B cell (primary cell): ENCODE results near the gene FOXO3. TPM values are rescaled to one million over a fixed set of nuclear protein-coding genes. Genes with fewer than 3 reads are reported as not detected.
"Not testable (repeated sequence)": the region's sequence is repeated elsewhere in the genome, so short reads cannot be mapped to it uniquely, and the experiment has no call there.

Experiments
- ATAC-seq: fragments of 200-7000 bp; cut with Tn5 transposase; one replicate; pipeline ENCODE4 v1.10.0; 2021; ENCODE audit warnings: low read depth, mild to moderate bottlenecking, moderate number of reproducible peaks, moderate library complexity
- CTCF ChIA-PET: fragments of 350-600 bp; sonication (Branson Sonifier 250); formaldehyde crosslinking; loops from one replicate; lab custom pipeline; 2021; ENCODE audit warnings: antibody characterized with exemption, inconsistent platforms; lab: Charles Lee
- POLR2A ChIA-PET: fragments of 350-600 bp; sonication (Branson Sonifier 250); formaldehyde crosslinking; loops from one replicate; lab custom pipeline; 2021; ENCODE audit warnings: antibody characterized with exemption; lab: Charles Lee
- DNase-seq: peaks from one replicate; pipeline ENCODE4 v3.0.0; 2013
- H2AFZ ChIP-seq: 2 replicates; pipeline ENCODE4 v1.6.1; 2012; ENCODE audit warnings: mild to moderate bottlenecking, low read depth, low read length; ENCODE audit not compliant: insufficient read depth, poor library complexity, severe bottlenecking
- H3K27ac ChIP-seq, 2 donors: 1 replicate in 1 of 2; 2 replicates in 1 of 2; pipeline ENCODE4 v1.5.1; 2012 to 2013; ENCODE audit warnings: low read length in 2 of 2, mild to moderate bottlenecking in 2 of 2, moderate library complexity in 1 of 2
- H3K27me3 ChIP-seq, 4 experiments: fragments of 200-600 bp in 1 of 4; sonication (generic) in 1 of 4; replicated peaks in 1 of 4; 1 replicate in 2 of 4; 2 replicates in 2 of 4; pipeline versions ENCODE4 v1.6.1 to v1.7.0; 2013 to 2016; ENCODE audit warnings: low read length in 3 of 4, mild to moderate bottlenecking in 2 of 4, mixed read lengths in 1 of 4, moderate library complexity in 1 of 4; ENCODE audit not compliant: insufficient read depth in 4 of 4, control insufficient read depth in 3 of 4; ENCODE audit errors: control extremely low read depth in 1 of 4
- H3K36me3 ChIP-seq, 2 experiments: replicated peaks in 1 of 2; 1 replicate in 1 of 2; 2 replicates in 1 of 2; pipeline versions ENCODE4 v1.6.1 to v1.7.1; 2013; ENCODE audit warnings: low read length in 1 of 2; ENCODE audit not compliant: insufficient read depth in 2 of 2, control insufficient read depth in 1 of 2; ENCODE audit errors: control extremely low read depth in 1 of 2, extremely low read depth in 1 of 2
- H3K4me1 ChIP-seq, 2 donors: fragments of 200-600 bp in 1 of 2; sonication (generic) in 1 of 2; 1 replicate in 1 of 2; 2 replicates in 1 of 2; pipeline versions ENCODE4 v1.5.1 to v1.6.1; 2013 to 2017; ENCODE audit warnings: low read length in 2 of 2; ENCODE audit not compliant: control insufficient read depth in 2 of 2, insufficient read depth in 2 of 2
- H3K4me2 ChIP-seq: replicated peaks from 2 replicates; pipeline ENCODE3; 2012; ENCODE audit warnings: mild to moderate bottlenecking, low read depth, low read length; ENCODE audit not compliant: poor library complexity, severe bottlenecking
- H3K4me3 ChIP-seq, 5 experiments: fragments of 200-600 bp in 1 of 5; sonication (generic) in 1 of 5; 1 replicate in 3 of 5; 2 replicates in 2 of 5; pipeline versions ENCODE4 v1.5.1 to v1.7.0; 2011 to 2016; ENCODE audit warnings: low read length in 4 of 5, mild to moderate bottlenecking in 4 of 5, low read depth in 2 of 5, control low read depth in 1 of 5, moderate library complexity in 1 of 5; ENCODE audit not compliant: insufficient read depth in 1 of 5; ENCODE audit errors: control extremely low read depth in 1 of 5, extremely low read depth in 1 of 5
- H3K79me2 ChIP-seq: fragments of 200-600 bp; sonication (generic); one replicate; pipeline ENCODE4 v1.6.0; 2016; ENCODE audit warnings: low read length; ENCODE audit not compliant: control insufficient read depth, insufficient read depth
- H3K9ac ChIP-seq: fragments of 200-600 bp; sonication (generic); 2 replicates; pipeline ENCODE4 v1.6.1; 2017; ENCODE audit warnings: mild to moderate bottlenecking, low read length, moderate library complexity
- H3K9me3 ChIP-seq, 3 donors: one replicate each; pipeline versions ENCODE4 v1.6.1 to v1.7.1; 2013; ENCODE audit warnings: low read length in 2 of 3; ENCODE audit not compliant: control insufficient read depth in 2 of 3, insufficient read depth in 1 of 3; ENCODE audit errors: control extremely low read depth in 1 of 3
- H4K20me1 ChIP-seq: 2 replicates; pipeline ENCODE4 v1.6.0; 2012; ENCODE audit warnings: mild to moderate bottlenecking, low read length; ENCODE audit not compliant: insufficient read depth, control insufficient read depth, poor library complexity, severe bottlenecking
- H3K27ac Mint-ChIP-seq: one replicate; pipeline ENCODE4 v1.8.0; 2021; ENCODE audit warnings: mixed read lengths
- H3K27me3 Mint-ChIP-seq: one replicate; pipeline ENCODE4 v1.8.0; 2021; ENCODE audit warnings: mixed read lengths
- H3K4me1 Mint-ChIP-seq: one replicate; pipeline ENCODE4 v1.8.0; 2021; ENCODE audit warnings: mixed read lengths
- H3K4me3 Mint-ChIP-seq: one replicate; pipeline ENCODE4 v1.8.0; 2021; ENCODE audit warnings: mixed read lengths
- H3K9me3 Mint-ChIP-seq: one replicate; pipeline ENCODE4 v1.8.0; 2022; ENCODE audit warnings: mixed read lengths; ENCODE audit not compliant: insufficient read depth
- CTCF ChIP-seq: fragments of 200-600 bp; IDR thresholded peaks from one replicate; pipeline ENCODE4 v1.8.0; 2022; ENCODE audit warnings: antibody characterized with exemption, mild to moderate bottlenecking
- EZH2 ChIP-seq: IDR thresholded peaks from 2 replicates; pipeline ENCODE4 v1.6.1; 2012; ENCODE audit warnings: borderline replicate concordance, low read depth, mild to moderate bottlenecking, moderate library complexity, low read length; ENCODE audit not compliant: insufficient read depth, poor library complexity, severe bottlenecking
- WGBS: methylation state at CpG from one replicate; pipeline ENCODE4 v1.1.5; 2013; ENCODE audit warnings: missing lambda C conversion rate; ENCODE audit not compliant: insufficient coverage; 5-methylcytosine and 5-hydroxymethylcytosine counted together
- intact Hi-C: fragments of 100-400 bp; cut with micrococcal nuclease; formaldehyde crosslinking; loops from one replicate; pipeline ENCODE4 v1.10.0; 2022
- polyA plus RNA-seq: library from polyadenylated mRNA; depleted of rRNA; stranded (reverse); fragments of >200 nt; gene quantifications from 2 replicates; pipeline ENCODE4 v1.2.3, GENCODE V29; 2012
- total RNA-seq, 2 donors: library from RNA; stranded (reverse); fragments of 120-200 nt in 1 of 2; gene quantifications; 1 replicate in 1 of 2; 2 replicates in 1 of 2; pipeline versions ENCODE4 v1.2.3 to v1.2.4, GENCODE V29; 2013 to 2022

Gene FOXO3
- total and polyA plus RNA-seq, 2 donors (not counting 1 experiment from before 2014, with no cell fraction given): 6.0 to 16.9 TPM

GRCh38 chr6:108658174-108658573, 97.5 kb downstream of the FOXO3 start:
- H3K9ac ChIP-seq: no peak overlapping the region
- intact Hi-C loops: no loop called here
- H2AFZ ChIP-seq: no peak overlapping the region
- Mint-ChIP-seq H3K27me3 (no peaks in the 10 kb centered on the region), H3K4me1 (peaks cover 8% of the 10 kb centered on the region), H3K9me3 (no peaks in the 10 kb centered on the region), H3K4me3 (no peak overlapping the region), H3K27ac (no peak overlapping the region)
- no peaks in the 10 kb centered on the region for H3K9me3 ChIP-seq
- H3K27ac ChIP-seq: no peak overlapping the region
- no peaks in the 10 kb centered on the region for H3K27me3 ChIP-seq
- 100% methylated on average over 2 of the region's 2 CpGs for WGBS
- ATAC-seq: no peak
- H3K79me2 ChIP-seq: peaks cover 38% of the 10 kb centered on the region
- DNase-seq: no peak
- TF ChIP-seq CTCF (no peak), EZH2 (no peak)
- H3K4me1 ChIP-seq: no peaks in the 10 kb centered on the region
- POLR2A ChIA-PET: no interaction called here
- CTCF ChIA-PET: no interaction called here
- peaks cover 0 to 1% of the 10 kb centered on the region in 2 experiments for H3K36me3 ChIP-seq
- no peak overlapping the region for H3K4me3 ChIP-seq
- H4K20me1 ChIP-seq: peaks cover 6% of the 10 kb centered on the region
- H3K4me2 ChIP-seq: no peak overlapping the region

- H3K79me2 ChIP-seq: peaks cover 33% of the 10 kb centered on the region
- H3K9ac ChIP-seq, ATAC-seq, CTCF ChIA-PET, intact Hi-C loops, H3K27ac Mint-ChIP-seq, H4K20me1 ChIP-seq, H2AFZ ChIP-seq, H3K9me3 ChIP-seq, H3K4me3 Mint-ChIP-seq, POLR2A ChIA-PET, H3K4me1 ChIP-seq, H3K36me3 ChIP-seq, H3K9me3 Mint-ChIP-seq, DNase-seq, H3K4me1 Mint-ChIP-seq, H3K27me3 ChIP-seq, H3K27ac ChIP-seq, H3K4me3 ChIP-seq, H3K27me3 Mint-ChIP-seq, H3K4me2 ChIP-seq: not testable (repeated sequence)
- WGBS: 100% methylated on average over 2 of the region's 4 CpGs
These were observed 98.1 kb downstream of the FOXO3 start for GRCh38 chr6:108658785-108659184.
